ENCODE measurements around the gene ARHGEF19. TPM values are rescaled to one million over a fixed set of nuclear protein-coding genes. Genes with fewer than 3 reads are reported as not detected.

ARHGEF19 gene
- total RNA-seq, 4 donors from 2014 or later = 1.1 to 16.0 (median 3.3) TPM

DNA sequence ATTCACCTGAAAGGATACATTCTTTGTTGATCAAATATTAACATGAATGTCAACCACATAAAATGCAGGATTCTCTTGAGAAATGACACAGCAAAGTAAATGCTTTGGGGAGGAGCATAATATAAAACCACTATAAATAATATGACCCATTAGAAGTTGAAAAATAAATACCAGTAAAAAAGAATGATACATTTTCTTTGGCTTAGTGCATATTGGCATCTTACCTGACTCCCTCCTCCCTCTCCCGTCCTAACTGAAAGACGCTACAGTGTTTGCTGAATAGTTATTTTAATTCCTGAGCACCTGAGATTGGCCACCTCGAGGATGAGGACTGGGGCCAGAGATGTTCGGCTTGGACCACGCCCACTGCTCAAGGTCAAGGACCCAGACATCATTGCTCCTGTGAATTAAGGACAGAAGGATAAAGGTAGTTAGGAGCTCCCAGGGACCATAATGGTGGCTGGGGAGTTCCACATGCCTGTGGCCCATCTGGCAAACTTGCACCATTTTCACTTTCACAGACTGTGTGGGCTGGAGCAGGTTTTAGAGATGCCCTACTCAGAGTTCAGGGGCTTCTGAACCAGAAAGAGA is 41.0 kb upstream of the ARHGEF19 start:
- TF ChIP-seq, protein P1, sequence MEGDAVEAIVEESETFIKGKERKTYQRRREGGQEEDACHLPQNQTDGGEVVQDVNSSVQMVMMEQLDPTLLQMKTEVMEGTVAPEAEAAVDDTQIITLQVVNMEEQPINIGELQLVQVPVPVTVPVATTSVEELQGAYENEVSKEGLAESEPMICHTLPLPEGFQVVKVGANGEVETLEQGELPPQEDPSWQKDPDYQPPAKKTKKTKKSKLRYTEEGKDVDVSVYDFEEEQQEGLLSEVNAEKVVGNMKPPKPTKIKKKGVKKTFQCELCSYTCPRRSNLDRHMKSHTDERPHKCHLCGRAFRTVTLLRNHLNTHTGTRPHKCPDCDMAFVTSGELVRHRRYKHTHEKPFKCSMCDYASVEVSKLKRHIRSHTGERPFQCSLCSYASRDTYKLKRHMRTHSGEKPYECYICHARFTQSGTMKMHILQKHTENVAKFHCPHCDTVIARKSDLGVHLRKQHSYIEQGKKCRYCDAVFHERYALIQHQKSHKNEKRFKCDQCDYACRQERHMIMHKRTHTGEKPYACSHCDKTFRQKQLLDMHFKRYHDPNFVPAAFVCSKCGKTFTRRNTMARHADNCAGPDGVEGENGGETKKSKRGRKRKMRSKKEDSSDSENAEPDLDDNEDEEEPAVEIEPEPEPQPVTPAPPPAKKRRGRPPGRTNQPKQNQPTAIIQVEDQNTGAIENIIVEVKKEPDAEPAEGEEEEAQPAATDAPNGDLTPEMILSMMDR (IDR thresholded peaks at IDR 0.05; ENCODE audit: low read depth) = no peak

DNA sequence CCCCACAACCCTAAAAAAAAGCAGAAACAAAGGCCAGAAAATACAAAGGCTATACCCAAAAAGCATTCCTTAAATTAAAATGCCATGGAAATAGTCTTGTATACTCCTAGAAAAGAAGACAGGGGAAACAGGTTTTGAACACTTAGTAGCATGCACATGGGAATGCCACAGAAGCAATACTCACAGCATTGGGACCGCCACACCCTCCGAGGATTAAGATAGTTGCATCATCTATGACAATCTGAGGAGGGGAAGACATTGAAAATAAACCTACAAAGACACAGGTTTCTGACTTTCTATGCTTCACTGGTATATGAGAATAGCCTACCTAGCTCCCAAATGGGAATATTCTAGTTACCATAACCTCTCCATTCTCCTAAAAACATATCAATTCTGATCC is 40.5 kb upstream of the ARHGEF19 start:
- TF ChIP-seq, protein P1 (IDR thresholded peaks at IDR 0.05; ENCODE audit: low read depth) = no peak

DNA sequence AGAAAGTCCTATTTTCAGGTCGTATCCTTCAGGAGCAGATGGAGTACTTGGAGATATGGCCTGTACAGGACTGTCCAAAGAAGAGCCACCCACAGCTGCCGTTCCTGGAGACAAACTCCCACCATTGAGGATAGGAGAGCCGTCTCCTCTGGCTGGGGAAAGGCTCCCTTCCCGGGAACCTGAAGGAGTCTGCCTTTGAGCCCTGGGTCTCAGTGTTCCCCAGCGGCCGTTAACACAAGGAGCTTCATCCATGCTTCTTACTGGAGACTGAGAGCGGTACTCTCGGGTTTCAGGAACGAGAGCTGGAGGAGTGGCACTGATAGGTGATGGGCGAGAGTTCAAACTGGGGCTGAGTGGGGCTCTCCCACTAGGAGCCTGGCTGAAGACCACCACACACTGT is 38.9 kb upstream of the ARHGEF19 start:
- TF ChIP-seq, protein P1 (IDR thresholded peaks at IDR 0.05; ENCODE audit: low read depth) = no peak

DNA sequence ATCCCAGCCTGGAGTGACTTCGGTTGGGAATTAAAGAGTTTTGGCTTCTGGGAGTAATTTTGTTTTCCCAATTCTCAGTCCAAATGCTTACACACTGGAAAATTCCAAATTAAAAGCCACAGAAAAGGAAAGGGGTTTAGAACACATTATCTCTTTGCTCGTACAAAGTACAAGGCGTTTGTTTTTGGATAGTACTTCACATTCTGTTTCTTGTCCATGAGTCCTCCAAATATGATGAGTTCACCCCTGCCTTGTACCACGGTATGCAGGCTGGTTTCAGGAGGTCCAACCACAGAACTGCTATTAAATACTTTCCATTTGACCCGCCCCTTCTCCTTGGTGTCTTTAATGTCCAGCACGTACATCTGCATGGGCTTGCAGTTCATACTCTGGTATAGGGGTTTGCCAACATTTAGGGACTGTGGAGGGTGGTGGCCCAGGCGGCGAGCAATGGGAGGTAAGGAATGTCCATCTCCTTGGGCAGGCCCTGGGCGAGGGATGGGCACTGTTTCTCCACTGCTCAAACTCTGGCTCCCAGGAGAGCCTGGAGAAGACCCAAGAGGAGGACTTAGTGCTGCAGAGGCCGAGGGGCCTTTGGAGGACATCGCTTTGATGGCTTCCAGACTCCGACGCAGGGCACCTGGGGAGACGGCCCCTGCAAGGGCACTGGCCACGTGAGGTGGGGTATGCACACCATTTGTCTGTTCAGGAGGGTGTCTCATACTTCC is 38.2 kb upstream of the ARHGEF19 start:
- TF ChIP-seq, protein P1 (IDR thresholded peaks at IDR 0.05; ENCODE audit: low read depth) = no peak

DNA sequence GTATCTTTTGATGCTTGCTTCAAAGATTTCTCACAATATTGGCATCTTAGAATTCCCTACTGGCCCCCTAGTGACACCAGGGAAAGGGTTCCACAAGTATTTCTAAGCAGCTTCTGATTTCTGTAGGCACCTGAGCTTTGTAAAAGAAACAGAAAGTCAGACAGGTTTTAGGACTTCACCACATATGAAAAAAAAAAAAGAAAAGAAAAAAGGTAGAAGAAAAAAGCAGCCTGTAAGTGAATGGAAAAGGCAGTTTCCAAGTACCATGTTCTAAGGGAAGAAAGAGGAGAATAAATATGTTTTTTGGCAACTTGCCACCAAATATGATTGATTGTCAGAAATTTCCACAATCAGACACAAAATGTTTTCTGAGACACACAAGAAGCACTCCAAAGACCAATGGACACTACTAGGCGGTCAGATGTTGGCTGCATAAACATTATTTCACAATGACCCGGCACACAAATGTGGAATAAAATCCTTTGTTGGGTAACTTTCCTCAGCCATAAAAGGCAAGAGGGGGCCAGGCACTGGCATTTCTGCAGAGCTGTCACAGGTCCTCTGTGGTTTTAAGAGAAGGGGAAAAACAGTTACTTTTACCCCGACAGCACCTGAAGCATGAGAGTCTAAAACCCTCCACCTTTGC is 37.3 kb upstream of the ARHGEF19 start:
- TF ChIP-seq, protein P1 (IDR thresholded peaks at IDR 0.05; ENCODE audit: low read depth) = no peak

DNA sequence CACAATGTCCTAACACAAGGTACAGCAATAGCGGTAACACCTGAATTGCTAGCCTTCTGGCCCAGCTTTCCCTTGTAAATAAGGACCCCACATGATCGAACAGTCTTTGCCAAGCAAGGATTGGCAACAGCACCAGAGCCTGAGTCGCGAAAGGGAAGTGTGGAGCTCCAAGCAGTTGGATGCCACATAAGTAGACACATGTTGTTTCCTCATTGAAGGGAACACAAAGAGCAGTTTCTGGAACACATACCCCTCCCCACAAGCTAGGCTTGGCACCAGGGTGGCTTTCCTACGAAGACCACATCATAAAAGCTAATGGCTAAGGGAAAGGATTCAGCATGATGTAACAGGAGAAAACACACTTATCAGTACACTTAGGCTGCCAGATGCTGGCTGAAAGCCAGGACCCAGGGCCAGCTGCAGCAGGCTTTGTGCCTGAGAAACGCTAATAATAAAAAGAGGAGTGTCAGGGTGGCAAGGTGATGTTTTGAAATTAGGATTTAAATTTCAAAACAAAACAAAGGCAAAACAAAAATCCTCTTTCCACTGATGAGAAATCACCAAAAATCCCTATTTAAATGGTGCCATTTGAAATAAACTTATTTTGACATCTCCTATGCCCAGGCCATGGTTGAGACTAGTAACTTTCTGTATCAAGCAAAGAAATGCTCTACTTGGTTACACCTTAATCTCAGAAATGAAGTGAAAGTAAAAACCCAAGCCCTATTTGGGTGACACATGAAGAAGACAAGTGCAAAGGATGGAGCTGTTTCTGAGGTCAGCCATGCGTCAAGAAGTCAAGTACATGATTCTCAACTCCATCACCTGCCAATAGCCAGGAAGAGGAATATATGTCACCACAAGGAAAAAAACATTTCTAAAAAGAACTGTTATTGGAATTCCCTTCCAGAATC is 36.4 kb upstream of the ARHGEF19 start:
- TF ChIP-seq, protein P1 (IDR thresholded peaks at IDR 0.05; ENCODE audit: low read depth) = no peak
